ENCODE measurements around the gene ATF7IP.

The ATF7IP gene

DNA sequence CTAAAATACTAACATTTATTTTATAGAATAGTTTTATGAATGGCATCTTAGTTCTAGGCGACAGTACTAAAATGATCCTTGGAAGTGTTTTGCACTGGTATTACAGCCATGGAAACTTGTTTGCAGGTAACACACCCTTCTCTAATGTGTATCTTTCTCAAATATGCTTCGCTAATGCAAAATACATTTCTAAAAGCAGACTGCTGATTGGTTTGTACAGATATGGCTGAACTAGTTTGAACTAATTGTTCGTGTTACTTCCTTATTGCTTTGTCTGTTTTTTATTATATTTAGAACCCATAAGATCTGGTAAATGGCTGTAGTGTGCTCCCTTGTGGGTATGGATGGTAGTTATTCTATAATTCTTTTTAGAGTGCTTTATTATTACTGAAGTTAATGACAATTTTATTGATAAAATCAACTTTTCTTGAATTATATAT is 53.0 kb downstream of the ATF7IP start:
- DNase-seq (ENCODE audit: low read depth): no peak

DNA sequence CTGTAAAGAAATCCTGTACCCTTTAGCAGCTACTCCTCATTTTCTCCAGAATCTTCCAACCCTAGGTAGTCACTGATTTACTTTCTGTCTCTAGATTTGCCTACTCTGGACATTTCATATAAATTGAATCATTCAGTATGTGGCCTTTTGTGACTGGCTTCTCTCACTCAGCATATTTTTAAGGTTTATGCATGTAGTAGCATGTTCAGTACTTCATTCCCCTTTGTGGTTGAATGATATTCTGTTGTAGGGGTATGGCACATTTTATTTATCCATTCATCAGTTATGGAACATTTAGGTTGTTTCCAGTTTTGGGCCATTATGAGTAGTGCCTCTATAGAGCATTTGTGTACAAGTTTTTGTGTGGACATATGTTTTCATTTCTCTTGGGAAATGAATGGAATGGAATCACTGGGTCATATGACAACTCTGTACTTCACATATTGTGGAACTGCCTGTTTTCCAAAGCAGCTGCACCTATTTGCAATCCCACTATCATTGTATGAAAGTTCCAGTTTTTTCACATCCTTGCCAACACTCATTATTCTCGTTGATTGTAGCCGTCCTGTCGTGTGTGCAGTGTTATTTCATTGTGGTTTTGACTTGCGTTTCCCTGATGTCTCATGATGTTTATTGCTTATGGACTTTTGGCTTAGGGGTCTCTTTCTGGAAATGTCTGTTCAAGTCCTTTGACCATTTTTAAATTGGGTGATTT is 57.2 kb downstream of the ATF7IP start:
- DNase-seq (ENCODE audit: low read depth): no peak

DNA sequence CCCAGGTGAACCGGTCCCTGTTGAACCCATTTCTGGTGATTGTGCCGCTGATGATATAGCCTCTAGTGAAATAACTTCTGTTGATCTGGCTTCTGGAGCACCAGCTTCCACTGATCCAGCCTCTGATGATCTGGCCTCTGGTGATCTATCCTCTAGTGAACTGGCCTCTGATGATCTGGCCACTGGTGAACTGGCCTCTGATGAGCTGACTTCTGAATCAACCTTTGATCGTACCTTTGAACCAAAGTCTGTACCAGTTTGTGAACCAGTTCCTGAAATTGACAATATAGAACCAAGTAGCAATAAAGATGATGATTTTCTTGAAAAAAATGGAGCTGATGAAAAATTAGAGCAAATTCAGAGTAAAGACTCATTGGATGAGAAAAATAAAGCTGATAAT is 59.1 kb downstream of the ATF7IP start:
- DNase-seq (ENCODE audit: low read depth): no peak

DNA sequence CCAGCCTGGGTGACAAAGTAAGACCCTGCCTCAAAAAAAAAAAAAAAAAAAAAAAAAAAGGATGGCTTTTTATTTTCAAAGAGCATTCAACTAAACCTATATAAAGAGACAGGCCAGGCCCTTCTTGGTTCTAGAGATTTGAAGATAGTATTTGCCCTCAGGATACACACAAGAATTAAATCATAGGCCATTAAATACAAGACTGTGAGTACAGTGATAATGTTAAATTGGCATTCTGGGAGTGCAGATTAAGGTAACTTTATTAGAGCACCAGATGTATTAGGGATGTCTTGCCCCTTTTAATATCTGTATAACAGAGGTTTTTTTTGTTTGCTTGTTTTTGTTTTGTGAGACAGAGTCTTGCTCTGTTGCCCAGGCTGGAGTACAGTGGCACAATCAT is 61.3 kb downstream of the ATF7IP start:
- DNase-seq (ENCODE audit: low read depth): no peak

DNA sequence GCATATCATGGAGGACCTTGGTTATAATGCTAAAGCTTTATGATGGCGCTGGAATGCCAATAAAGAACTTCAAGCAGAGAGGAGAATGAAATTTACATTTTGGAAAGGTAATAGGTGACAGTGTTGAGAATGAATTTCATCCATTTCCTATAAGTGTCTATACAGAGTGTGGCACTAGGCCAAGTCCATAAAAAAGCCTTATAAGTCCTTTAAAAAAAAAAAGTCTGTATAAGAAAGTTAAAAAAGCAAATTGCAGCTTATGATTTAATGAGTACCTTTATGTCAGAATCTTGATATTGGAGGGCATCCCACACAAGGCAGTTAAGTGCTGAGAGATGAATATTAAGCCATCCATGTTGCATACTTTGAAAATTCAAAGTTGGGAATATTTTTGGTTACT is 62.4 kb downstream of the ATF7IP start:
- no peak for DNase-seq (ENCODE audit: low read depth)

DNA sequence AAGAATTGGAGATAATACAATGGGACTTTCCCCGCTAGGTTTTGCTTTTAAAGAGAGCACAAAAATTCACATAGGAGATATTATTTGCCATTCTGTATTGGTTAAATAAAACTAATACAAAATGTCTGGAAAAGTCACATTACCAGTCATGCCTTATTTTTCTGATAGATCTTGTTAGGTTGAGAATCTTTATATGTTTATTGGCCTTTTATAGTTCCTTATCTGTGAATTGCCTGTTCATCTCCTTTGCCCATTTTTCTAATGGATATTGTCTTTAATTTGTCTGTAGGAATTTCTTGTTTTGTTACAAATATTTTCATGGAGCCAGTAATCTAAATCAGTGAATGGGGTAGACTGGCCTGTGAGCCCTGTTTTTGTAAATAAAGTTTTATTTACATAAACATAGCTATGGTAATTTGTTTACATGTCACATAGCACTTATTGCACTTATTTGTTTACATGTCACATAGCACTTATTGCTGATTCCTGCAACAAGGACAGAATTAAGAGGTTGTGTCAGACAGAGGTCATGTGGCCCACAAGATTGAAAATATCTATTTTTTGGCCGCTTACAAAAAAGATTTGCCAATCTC is 65.0 kb downstream of the ATF7IP start:
- no peak for DNase-seq (ENCODE audit: low read depth)

DNA sequence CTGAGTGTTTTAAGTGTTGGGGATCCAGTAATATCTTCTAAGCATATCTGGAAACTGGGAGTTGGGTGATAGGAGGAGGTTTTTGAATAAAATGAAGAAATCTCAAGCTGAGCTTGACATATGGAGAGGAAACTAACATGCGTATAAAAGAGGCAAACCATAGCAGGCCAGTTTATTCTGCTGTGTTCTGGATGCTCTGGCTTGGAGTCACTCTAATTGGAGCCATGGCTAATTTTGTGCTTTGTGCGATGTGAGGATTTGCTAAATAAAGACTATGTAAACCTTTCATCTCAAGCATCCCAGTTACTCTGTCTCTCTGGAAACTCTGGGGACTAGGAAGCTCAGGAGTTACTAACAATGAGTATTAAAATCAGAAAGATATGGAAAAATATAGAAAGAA is 66.5 kb downstream of the ATF7IP start:
- no peak for DNase-seq (ENCODE audit: low read depth)

DNA sequence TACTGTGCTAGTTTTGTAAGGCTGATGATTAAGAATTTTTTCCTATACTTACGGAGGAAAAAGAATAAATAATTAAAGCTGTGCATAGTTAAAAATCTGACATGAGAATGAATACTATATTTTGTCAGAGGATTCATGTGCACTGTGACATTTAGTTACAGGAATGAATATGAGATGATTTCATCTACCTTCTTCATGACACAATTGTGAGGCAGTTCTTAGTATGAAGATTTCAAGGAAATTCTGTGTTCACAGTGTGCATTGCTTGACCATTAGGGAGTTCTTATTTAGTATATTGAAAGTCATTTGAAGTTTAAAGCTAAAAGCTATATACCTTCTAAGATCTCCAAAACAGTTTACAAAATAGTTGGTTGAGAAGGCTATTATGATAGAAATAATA is 70.1 kb downstream of the ATF7IP start:
- no peak for DNase-seq (ENCODE audit: low read depth)

DNA sequence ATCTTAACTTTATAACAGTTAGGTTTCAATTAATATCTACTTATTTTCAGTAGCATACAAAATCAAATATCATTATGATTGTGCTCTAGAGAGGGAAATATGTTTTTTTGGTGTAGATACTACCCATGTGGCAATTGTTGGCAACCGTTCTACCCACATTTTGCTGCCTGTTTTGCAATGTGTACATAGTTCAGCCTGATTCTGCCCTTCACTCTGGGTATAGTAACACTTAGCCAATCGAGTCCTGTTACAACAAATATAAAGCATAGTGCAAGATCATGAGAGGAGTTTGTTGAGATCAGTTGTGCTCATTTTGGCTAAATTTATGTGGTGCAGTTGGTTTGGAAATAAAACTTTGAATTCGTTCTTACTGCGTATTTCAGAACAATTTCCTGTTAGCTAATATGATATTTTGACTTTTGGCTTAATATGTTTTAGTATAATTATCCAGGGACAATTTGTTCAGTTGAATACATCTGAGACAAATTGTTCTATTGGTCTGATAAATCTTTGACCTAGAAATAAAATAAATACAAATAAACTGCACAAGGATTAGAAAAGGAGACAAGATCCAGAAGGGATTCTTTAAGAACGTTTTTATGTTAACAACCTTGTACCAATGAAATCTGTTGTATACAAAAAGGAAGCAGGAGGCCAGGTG is 76.9 kb downstream of the ATF7IP start:
- DNase-seq (ENCODE audit: low read depth): no peak

DNA sequence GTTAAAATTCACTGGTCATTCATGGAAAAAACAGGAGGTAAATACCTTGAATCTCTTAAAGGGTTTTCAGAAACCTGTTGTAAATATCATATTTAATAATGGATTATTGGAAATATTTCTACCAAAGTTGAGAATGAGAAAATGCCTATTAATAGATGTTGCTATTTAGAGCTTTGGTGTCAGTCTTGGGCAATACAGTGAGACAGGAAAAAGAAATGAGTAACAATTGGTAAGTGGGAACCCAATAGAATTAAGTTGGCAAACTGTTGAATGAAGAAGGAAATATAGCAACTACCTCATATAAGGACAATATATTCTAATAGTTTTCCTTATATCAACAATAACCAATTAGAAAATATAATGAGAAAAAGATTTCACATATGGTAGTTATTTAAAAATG is 78.0 kb downstream of the ATF7IP start:
- DNase-seq (ENCODE audit: low read depth): no peak

DNA sequence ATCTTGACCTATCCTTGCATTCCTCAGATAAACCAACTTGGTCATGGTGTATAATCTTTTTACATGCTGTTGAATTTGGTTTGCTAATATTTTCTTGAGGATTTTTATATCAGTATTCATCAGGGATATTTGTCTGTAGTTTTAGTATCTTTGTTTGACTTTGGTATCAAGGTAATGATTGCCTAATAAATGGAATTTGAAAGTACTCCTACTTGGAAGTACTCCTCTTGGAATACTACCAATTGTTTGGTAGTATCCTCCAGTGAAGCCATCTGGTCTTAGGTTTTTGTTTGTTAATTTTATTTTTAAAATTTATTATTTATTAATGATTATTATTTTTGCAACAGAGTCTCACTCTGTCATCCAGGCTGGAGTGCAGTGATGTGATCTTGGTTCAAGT is 85.0 kb downstream of the ATF7IP start:
- no peak for DNase-seq (ENCODE audit: low read depth)

DNA sequence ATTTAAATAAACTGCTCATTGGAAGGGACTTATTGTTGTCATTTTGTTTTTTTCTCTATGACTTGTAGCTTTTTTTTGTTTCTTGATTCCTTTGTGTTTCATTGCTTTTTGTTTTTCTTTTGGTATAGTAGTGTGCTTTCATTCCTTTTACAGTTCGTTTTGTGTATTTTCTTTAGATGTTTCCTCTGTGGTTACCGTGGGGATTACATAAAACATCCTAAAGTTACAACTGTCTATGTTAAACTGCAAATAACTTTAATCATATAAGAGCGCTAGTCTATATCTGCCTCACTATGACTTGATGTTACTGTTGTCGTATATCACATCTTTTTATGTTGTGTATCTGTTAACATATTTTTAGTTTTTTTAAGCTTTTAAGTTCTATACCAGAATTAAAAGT is 86.9 kb downstream of the ATF7IP start:
- no peak for DNase-seq (ENCODE audit: low read depth)

DNA sequence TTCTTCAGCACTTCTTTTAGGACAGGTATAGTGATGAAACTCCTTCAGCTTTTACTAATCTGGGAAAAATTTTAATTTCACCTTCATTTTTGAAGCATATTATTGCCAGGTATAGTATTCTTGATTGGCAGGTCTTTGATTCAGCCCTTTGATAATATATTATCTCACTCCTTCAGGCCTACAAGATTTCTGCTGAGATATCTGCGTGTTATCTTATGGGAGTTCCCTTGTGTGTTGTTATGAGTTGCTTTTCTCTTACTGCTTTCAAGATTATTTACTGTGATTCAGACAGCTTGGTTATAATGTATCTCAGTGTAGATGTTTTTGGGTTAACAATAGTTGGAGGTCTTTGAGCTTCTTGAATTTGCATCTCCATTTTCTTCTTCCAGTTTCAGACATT is 87.4 kb downstream of the ATF7IP start:
- DNase-seq (ENCODE audit: low read depth): no peak

DNA sequence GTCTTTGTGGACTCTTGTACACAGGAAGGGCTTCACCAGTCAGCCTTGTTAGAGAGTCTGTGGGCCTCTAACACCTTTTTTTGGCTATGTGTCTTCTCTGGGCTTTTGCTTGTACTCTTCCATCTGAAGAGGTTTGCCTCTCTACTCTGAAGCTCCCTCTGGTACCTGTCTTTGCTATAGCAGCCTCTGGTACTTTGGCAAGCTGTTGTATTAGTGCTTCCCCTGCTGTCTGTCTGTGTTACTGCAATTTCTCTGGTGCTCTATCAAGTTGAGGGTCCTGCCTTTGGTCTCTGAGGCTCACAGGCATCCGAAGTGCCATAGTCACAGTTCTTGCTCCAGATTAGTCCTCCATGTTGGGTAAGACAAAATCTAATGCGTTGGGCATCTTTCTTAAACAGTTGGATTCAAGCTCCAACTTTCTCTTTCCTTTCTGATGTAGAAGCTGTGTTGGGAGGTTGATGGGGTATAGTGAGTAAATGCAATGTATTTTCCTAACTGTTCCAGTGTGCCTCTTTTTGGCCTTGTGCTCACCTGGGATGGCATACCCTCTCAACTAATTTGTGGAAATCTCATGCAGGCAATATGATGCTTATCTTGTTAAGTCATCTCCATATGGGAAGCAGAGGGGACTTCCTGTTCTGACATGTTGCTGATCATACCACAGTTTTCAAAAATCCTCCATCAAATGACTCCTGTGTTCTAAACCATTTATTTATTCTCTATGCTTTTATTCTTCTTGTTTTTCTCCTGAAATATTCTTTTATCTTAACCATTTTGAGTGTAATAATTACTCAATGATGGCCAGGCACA is 88.8 kb downstream of the ATF7IP start:
- no peak for DNase-seq (ENCODE audit: low read depth)

DNA sequence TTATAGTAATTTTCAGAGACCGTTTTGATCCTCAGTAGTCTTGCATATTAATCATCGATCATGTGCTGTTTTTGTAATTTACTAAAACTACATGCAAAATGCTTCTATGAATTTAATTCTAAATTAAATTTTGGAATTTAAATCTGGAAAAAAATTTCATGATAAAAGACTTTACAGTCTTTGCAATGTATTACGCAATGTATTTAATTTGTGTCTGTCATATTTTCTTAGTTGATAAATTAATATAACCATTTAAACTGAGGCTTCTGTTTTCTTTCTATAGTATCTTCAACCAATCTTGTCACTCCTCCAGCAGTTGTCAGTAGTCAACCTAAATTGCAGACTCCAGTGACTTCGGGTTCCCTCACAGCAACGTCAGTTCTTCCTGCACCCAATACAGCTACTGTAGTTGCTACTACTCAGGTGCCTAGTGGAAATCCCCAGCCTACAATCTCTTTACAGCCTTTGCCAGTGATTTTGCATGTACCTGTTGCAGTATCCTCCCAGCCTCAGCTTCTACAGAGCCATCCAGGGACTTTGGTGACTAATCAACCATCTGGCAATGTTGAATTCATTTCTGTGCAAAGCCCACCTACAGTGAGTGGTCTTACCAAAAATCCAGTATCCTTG is 94.8 kb downstream of the ATF7IP start:
- DNase-seq (ENCODE audit: low read depth): no peak

DNA sequence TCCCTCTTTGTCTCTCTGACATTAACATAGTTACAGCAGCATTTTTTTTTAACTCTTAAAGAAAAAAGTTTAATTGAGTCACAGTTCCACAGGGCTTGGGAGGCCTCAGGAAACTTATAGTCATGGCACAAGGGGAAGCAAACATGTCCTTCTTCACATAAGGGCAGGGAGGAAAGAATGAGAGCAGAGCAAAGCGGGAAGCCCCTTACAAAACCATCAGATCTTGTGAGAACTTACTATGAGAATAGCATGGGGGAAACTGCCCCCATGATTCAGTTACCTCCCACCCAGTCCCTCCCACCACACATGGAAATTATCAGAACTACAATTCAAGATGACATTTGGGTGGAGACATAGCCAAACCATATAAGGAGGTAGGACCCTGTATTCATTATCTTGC is 106.0 kb downstream of the ATF7IP start:
- DNase-seq (ENCODE audit: low read depth): no peak

DNA sequence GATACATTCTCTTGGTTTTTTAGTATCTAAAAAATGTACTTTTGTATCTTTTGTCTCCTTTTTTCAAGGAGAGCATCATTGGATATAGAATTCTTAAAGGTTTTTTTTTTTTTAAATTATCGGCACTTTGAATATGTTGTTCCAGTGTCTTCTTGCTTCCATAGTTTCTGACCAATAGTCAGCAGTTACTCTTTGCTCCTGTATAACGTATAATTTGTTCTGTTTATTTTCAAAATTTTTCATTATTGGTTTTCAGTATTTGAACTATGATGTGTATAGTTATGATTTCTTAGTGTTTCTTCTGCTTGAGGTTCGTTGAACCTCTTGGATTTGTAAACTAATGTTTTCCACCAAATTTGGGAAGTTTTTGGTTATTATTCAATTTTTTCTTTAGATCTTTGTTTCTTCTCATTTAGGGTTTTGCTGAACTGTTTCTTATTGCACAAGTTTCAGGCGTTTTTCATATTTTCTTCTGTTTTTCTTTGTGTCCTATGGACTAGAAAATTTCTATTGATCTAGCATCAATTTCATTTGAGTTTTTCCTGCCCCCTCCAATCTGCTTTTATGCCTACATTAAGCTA is 108.3 kb downstream of the ATF7IP start:
- no peak for DNase-seq (ENCODE audit: low read depth)

DNA sequence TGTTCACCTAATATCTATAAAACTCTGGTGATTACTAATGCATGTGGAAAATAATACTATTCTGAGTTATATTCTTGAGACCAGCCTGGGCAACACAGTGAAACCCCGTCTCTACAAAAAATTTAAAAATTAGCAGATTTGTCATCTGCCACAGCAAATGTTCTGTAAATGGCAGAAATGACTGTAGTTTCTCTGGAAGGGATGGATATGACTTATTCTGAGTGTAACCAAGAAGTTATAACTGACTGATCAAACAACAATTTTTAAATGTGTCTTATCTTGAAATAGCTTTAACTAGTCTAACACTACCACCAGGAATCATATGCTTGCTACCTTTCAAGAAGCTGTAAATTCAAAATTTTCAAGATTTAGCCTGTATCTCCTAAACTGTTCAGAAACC is 113.5 kb downstream of the ATF7IP start:
- DNase-seq (ENCODE audit: low read depth): no peak

DNA sequence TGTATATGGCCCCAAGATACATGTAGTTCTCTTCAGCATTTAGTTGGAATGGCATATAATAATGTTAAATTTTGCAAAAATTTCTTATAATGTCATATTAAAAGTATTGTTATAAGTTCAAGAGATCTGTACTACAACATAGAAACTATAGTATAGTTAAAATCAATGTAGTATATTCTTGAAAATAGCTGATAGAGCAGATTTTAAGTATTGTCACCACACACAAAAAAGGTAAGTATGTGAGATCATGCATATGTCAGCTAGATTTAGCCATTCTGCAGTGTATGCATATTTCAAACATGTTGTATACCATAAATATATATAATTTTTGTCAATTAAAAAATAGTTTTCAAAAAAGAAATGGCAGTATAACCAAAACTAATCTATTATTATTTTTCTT is 115.7 kb downstream of the ATF7IP start:
- DNase-seq (ENCODE audit: low read depth): no peak

DNA sequence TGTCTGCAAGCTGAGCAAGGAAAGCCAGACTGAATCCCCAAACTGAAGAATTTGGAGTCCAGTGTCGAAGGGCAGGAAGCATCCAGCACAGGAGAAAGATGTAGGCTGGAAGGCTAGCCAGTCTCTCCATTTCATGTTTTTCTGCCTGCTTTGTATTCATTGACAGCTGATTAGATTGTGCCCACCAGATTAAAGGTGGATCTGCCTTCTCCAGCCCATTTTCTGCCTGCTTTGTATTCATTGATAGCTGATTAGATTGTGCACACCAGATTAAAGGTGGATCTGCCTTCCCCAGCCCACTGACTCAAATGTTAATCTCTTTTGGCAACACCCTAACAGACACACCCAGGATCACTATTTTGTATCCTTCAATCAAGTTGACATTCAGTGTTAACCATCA is 116.9 kb downstream of the ATF7IP start:
- no peak for DNase-seq (ENCODE audit: low read depth)

DNA sequence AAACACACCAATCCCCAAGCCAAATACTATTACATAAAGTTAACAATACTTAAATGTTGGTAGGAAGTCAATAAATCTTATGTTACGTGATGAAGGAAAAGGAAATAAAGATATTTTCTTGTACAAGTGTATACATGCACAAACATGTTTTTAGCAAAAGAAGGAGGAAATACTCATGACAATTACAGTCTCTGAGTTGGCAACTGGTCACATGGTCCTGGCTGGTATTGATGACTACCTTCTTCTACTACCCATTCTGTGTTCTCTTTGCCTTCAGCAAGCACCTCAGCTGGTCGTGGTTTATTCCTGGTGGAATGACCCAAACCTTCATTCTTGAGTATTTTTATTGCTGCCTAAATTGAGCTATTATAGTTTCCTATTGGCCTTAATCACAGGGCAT is 117.4 kb downstream of the ATF7IP start:
- no peak for DNase-seq (ENCODE audit: low read depth)

DNA sequence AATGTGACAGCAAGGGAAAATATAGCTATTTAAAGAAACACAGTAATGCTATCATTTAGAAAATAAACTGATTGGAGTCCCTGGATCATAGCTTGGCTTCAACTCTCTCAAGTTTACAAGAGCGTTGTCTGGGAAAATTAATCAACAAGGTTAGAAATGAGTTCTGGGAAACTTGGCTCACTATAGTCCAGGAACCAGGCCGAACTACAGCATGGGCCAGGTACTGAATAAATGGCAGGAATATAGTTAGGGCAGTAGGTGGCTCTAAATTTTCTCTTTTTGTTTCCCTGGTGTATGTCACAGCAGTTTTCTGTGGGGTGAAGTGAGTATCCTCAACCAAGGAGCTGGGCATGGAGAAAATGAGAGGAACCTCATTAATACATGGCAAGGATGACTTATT is 129.8 kb downstream of the ATF7IP start:
- DNase-seq (ENCODE audit: low read depth): no peak
